ENCODE measurements around the gene IQSEC1. TPM values are rescaled to one million over a fixed set of nuclear protein-coding genes. Genes with fewer than 3 reads are reported as not detected.

IQSEC1 gene
- total RNA-seq, 2 experiments from 2014 or later = 31.7 to 39.2 TPM

- Mint-ChIP-seq H3K4me3 (no peak overlapping the region), H3K36me3 (ENCODE audit: low read depth) (no peaks in the 10 kb centered on the region), H3K4me1 (ENCODE audit: low read depth) (peaks cover 5% of the 10 kb centered on the region), H3K9me3 (no peaks in the 10 kb centered on the region), H3K27ac (no peak overlapping the region), H3K27me3 (no peaks in the 10 kb centered on the region)
- DNase-seq = no peak
- ChIA-PET POLR2A (interaction anchor here (1.9 kb wide), 1 partner anchor 11 kb away, joined by 5 read pairs; no protein-coding TSS in a partner anchor), CTCF (no interaction called here)
- intact Hi-C loops (cut with micrococcal nuclease) = no loop called here
- TF ChIP-seq CTCF (IDR thresholded peaks at IDR 0.05) = no peak
- ATAC-seq = no peak
These were observed 46.1 kb downstream of the IQSEC1 start for GRCh38 chr3:13027154-13027553.

GRCh38 chr3:13026534-13026933 lies 46.7 kb downstream of the IQSEC1 start:
- H3K36me3 Mint-ChIP-seq (ENCODE audit: low read depth) = no peaks in the 10 kb centered on the region
- H3K27me3 Mint-ChIP-seq = no peaks in the 10 kb centered on the region
- no peak overlapping the region for H3K27ac Mint-ChIP-seq
- no peak overlapping the region for H3K4me3 Mint-ChIP-seq
- ChIA-PET POLR2A (no interaction called here), CTCF (no interaction called here)
- no peak for TF ChIP-seq CTCF (IDR thresholded peaks at IDR 0.05)
- intact Hi-C loops (cut with micrococcal nuclease) = no loop called here
- DNase-seq (no peak), ATAC-seq (no peak)
- H3K9me3 Mint-ChIP-seq = no peaks in the 10 kb centered on the region
- H3K4me1 Mint-ChIP-seq (ENCODE audit: low read depth) = peaks cover 5% of the 10 kb centered on the region

- peaks cover 2% of the 10 kb centered on the region for H3K4me1 Mint-ChIP-seq (ENCODE audit: low read depth)
- ChIA-PET POLR2A (no interaction called here), CTCF (no interaction called here)
- H3K9me3 Mint-ChIP-seq = no peaks in the 10 kb centered on the region
- no peak for TF ChIP-seq CTCF (IDR thresholded peaks at IDR 0.05)
- no peaks in the 10 kb centered on the region for H3K36me3 Mint-ChIP-seq (ENCODE audit: low read depth)
- no peak overlapping the region for H3K27ac Mint-ChIP-seq
- no peak for ATAC-seq
- no peak for DNase-seq
- intact Hi-C loops (cut with micrococcal nuclease) = no loop called here
- H3K4me3 Mint-ChIP-seq = no peak overlapping the region
- no peaks in the 10 kb centered on the region for H3K27me3 Mint-ChIP-seq
These were observed 47.3 kb downstream of the IQSEC1 start for GRCh38 chr3:13025778-13026518.

DNA sequence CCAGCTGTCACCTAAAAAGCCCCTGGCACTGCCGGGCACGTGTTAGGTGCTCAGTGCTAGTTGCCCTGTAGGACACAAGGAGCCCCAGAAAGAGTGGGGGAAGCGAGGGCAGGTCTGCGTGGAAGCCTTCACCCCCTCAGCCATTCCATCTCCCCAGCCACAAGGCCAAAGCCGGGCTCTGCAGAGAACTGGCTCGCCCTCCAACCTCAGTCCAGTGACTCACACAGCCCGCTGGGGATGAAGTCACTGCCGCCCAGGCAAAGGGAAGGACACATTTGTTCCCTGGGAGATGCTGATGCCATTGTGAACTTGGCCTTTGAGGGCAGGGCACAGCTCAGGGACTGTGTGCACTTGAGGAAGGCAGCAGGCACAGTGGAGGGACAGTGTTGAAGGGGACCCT lies 48.1 kb downstream of the IQSEC1 start:
- ChIA-PET POLR2A (no interaction called here), CTCF (no interaction called here)
- H3K4me1 Mint-ChIP-seq (ENCODE audit: low read depth) = no peaks in the 10 kb centered on the region
- H3K27me3 Mint-ChIP-seq = no peaks in the 10 kb centered on the region
- no peak for DNase-seq
- no peak overlapping the region for H3K4me3 Mint-ChIP-seq
- no peaks in the 10 kb centered on the region for H3K36me3 Mint-ChIP-seq (ENCODE audit: low read depth)
- peak; percentile 54 for ATAC-seq
- intact Hi-C loops (cut with micrococcal nuclease) = no loop called here
- H3K9me3 Mint-ChIP-seq = no peaks in the 10 kb centered on the region
- TF ChIP-seq CTCF (IDR thresholded peaks at IDR 0.05) = no peak
- H3K27ac Mint-ChIP-seq = no peak overlapping the region

GRCh38 chr3:13024765-13025065 lies 48.5 kb downstream of the IQSEC1 start:
- CTCF ChIA-PET = no interaction called here

More at GRCh38 chr3:13024765-13025065, 48.5 kb downstream of the IQSEC1 start:
- no peaks in the 10 kb centered on the region for H3K9me3 Mint-ChIP-seq
- H3K27ac Mint-ChIP-seq = no peak overlapping the region
- POLR2A ChIA-PET = no interaction called here
- intact Hi-C loops (cut with micrococcal nuclease) = no loop called here
- no peaks in the 10 kb centered on the region for H3K4me1 Mint-ChIP-seq (ENCODE audit: low read depth)
- no peak for DNase-seq
- H3K27me3 Mint-ChIP-seq = no peaks in the 10 kb centered on the region
- no peaks in the 10 kb centered on the region for H3K36me3 Mint-ChIP-seq (ENCODE audit: low read depth)
- H3K4me3 Mint-ChIP-seq = no peak overlapping the region
- no peak for TF ChIP-seq CTCF (IDR thresholded peaks at IDR 0.05)
- no peak for ATAC-seq
